Measurements from ENCODE around the gene UBE2E1. TPM values are rescaled to one million over a fixed set of nuclear protein-coding genes. Genes with fewer than 3 reads are reported as not detected.
"Not testable (repeated sequence)": the region's sequence is repeated elsewhere in the genome, so short reads cannot be mapped to it uniquely, and the experiment has no call there.

The UBE2E1 gene
- total RNA-seq, 2 donors from 2014 or later = 76.2 to 78.4 TPM

DNA sequence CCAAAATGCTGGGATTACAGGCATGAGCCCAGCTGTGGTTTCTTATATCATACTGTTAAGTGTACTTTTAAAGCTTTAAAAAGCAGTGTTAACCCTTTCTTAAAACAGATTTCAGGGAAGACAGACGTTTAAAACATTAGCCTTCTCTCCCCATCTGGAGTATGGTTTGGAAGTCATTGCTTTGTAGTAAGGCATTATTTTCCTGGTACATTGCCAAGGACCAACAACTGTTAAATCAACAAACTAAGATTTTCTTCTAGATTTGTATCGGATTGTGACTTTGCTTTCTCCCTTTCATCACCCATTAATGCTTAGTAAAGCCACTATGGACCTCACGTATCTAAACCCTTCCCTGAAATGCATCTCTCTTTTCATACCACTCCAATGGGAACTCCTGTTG, 50.5 kb downstream of the UBE2E1 start:
- no peak for DNase-seq
- Mint-ChIP-seq H3K9me3 (peaks cover 2 to 3% of the 10 kb centered on the region in 2 donors), H3K36me3 (ENCODE audit: insufficient read depth in 2 of 2) (peaks cover 9% of the 10 kb centered on the region in 2 donors), H3K4me1 (ENCODE audit: low read depth) (peaks cover 38% of the 10 kb centered on the region), H3K27me3 (ENCODE audit: low read depth) (no peaks in the 10 kb centered on the region), H3K4me3 (no peak overlapping the region), H3K27ac (no peak overlapping the region)
- no peak for ATAC-seq (replicated peaks in 1 of 2)

DNA sequence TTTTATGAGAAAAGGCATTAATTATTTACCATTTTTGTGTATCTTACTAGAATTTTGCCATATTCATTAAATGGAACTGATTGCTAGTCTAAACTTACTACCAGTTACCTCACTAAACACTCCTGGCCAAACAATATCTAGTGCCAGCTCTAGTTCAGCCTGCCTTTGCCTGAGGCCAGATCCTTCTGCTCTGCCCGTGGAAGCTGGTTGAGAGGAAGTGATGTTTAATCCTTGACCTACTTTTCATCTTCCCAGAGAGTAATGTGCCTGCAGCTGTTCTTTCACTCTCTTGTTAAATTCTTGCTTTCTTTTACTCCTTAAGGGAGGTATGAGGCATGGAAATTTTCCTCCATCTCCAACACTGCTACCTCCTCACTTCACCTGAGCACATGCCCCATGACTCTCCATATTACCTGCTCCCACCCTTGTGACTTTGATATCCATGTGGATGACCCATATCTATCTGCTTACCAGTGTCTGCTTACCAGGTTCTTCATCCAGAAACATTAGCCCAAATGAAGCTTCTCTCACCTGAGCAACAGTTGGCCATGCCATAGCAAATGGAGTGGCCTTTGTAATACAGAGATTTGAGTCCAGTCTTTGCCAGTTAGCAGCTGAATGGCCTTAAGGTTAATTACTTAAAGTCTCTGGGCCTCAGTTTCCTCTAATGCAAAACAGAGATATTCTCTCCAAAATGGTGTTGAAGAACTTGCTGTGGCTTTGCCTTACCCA, 53.4 kb downstream of the UBE2E1 start:
- H3K4me3 Mint-ChIP-seq = no peak overlapping the region
- H3K36me3 Mint-ChIP-seq (ENCODE audit: insufficient read depth in 2 of 2) = peaks cover 0 to 1% of the 10 kb centered on the region in 2 donors
- no peak overlapping the region for H3K27ac Mint-ChIP-seq
- no peaks in the 10 kb centered on the region for H3K27me3 Mint-ChIP-seq (ENCODE audit: low read depth)
- H3K9me3 Mint-ChIP-seq = no peaks in the 10 kb centered on the region
- ATAC-seq (replicated peaks in 1 of 2) = no peak
- DNase-seq = no peak
- peaks cover 48% of the 10 kb centered on the region for H3K4me1 Mint-ChIP-seq (ENCODE audit: low read depth)

DNA sequence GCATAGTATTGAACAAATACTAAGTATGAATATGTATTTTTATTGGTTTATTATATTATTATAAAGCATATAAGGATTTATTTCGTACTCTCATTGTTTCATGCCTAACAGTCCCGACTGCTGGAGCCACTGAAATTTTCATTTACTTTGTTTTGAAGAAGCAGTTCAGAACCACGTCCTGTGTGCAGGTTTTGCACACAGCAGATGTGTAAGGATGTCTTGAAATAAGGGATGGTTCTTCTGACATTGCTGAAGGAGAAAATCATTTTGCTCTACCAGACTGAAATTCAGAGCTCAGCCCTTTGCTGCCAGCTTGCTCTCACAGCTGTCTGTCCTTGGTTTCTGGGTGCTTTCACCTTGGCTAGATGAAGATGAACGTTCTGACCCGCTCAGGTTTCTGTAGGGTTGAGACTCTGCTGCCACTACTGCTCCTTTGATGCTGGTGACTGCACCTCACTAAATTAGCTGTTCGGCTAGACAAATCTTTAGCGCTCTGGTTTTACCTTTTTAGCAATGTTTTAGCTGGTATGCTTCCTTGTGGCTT, 54.2 kb downstream of the UBE2E1 start:
- Mint-ChIP-seq H3K9me3 (no peaks in the 10 kb centered on the region), H3K4me1 (ENCODE audit: low read depth) (peaks cover 48% of the 10 kb centered on the region), H3K4me3 (no peak overlapping the region), H3K27ac (no peak overlapping the region), H3K27me3 (ENCODE audit: low read depth) (no peaks in the 10 kb centered on the region), H3K36me3 (ENCODE audit: insufficient read depth in 2 of 2) (peaks cover 0 to 1% of the 10 kb centered on the region in 2 donors)
- DNase-seq = no peak
- no peak for ATAC-seq (replicated peaks in 1 of 2)

DNA sequence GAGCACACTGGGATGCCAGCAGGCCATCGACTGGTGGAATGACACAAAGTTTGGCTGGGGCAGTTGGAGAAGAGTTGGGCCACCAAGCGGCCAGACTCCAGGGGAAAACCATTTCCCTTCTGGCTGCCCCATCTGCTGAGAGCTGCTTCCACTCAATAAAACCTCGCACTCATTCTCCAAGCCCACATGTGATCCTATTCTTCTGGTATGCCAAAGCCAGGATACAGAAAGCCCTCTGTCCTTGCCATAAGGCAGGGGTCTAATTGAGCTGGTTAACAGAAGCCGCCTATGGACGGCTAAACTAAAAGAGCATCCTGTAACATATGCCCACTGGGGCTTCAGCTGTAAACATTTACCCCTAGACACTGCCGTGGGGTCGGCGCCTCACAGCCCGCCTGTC, 55.9 kb downstream of the UBE2E1 start:
- Mint-ChIP-seq H3K27me3 (ENCODE audit: low read depth) (no peaks in the 10 kb centered on the region), H3K9me3 (no peaks in the 10 kb centered on the region), H3K4me1 (ENCODE audit: low read depth) (peaks cover 46% of the 10 kb centered on the region), H3K27ac (no peak overlapping the region), H3K36me3 (ENCODE audit: insufficient read depth in 2 of 2) (peaks cover 0 to 1% of the 10 kb centered on the region in 2 donors), H3K4me3 (no peak overlapping the region)
- no peak for DNase-seq
- no peak for ATAC-seq (replicated peaks in 1 of 2)

DNA sequence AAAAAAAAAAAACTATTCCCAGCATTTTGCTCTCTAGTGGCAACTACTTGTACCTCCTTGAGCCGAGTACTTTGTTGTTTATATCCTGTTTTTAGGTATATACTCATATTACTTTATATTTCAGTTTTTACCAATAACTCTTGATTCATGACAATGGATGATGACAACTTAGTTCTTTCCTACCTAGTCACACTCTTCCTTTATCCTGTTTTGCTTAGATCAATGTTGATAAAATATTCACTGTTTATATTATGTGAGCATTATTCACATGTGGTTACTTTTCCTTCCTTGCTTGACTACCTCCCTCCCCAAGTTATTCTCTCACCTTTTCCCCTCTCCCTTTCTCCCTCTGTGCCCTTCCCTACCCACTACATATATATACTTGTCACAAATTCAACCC, 57.3 kb downstream of the UBE2E1 start:
- DNase-seq (no peak), ATAC-seq (replicated peaks in 1 of 2) (no peak)
- peaks cover 0 to 1% of the 10 kb centered on the region in 2 donors for H3K36me3 Mint-ChIP-seq (ENCODE audit: insufficient read depth in 2 of 2)
- peak overlapping the region; percentile 13 for H3K27ac Mint-ChIP-seq
- no peak overlapping the region for H3K4me3 Mint-ChIP-seq
- H3K27me3 Mint-ChIP-seq (ENCODE audit: low read depth) = no peaks in the 10 kb centered on the region
- H3K4me1 Mint-ChIP-seq (ENCODE audit: low read depth) = peaks cover 32% of the 10 kb centered on the region
- no peaks in the 10 kb centered on the region for H3K9me3 Mint-ChIP-seq

DNA sequence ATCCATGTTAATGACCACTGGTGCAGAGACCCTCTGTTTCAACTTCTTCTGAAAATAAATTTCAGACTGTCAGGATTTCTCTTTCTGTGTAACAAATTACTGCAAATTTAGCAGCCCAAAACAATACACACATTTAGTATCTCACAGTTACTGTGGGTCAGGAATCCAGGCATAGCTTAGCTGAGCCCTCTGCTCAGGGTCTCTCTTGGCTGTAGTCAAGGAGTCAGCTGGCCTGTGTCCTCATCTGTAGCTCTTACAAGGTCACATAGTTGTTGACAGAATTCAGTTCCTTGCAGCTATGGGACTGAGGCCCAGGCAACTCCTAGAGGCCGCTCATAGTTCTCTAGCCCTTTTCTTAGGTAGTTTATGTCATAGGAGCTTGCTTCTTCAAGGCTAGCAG, 59.2 kb downstream of the UBE2E1 start:
- H3K27ac Mint-ChIP-seq = no peak overlapping the region
- peaks cover 0 to 1% of the 10 kb centered on the region in 2 donors for H3K36me3 Mint-ChIP-seq (ENCODE audit: insufficient read depth in 2 of 2)
- ATAC-seq (replicated peaks in 1 of 2) = no peak
- H3K27me3 Mint-ChIP-seq (ENCODE audit: low read depth) = no peaks in the 10 kb centered on the region
- DNase-seq = no peak
- H3K9me3 Mint-ChIP-seq = no peaks in the 10 kb centered on the region
- H3K4me3 Mint-ChIP-seq = no peak overlapping the region
- H3K4me1 Mint-ChIP-seq (ENCODE audit: low read depth) = peaks cover 31% of the 10 kb centered on the region

DNA sequence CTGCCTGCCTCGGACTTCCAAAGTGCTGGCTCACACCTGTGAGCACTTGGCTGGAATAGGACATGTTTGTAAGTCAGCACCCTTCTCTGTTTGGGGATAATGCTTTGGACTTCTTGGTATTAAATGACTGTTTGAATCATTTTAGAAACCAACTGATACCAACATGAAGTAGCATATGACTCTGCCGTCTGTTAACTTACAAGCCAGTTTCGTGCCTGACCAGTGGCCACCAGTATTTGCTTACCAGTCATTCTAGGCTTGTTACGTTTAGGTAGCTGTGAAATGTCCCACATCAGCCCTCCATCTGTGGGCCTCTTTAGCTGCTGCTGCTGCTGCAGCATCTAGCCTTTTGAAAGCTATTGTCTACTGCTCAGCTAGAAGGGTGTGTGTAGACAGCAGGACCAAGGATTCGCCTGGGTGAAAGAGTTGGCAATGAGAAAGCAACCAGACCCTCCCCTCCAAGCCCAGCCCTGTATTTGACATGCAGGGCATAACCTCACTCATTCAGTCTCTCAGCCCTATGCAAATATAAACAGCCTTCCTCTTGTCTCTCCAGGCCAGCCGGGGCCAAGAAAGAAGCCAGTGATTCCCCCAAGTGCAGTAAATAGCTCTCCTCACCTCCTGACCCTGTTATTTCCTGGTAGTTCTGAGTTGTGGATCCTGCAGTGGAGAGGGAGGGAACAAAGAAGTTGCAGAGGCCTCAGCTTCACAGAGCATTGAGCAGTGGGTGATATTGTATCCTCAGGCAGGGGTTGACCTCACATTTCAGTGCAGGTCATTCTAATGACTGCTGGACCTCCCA, 60.0 kb downstream of the UBE2E1 start:
- no peak for ATAC-seq (replicated peaks in 1 of 2)
- Mint-ChIP-seq H3K4me1 (ENCODE audit: low read depth) (peaks cover 27% of the 10 kb centered on the region), H3K4me3 (no peak overlapping the region), H3K36me3 (ENCODE audit: insufficient read depth in 2 of 2) (peaks cover 0 to 1% of the 10 kb centered on the region in 2 donors), H3K27me3 (ENCODE audit: low read depth) (no peaks in the 10 kb centered on the region), H3K9me3 (no peaks in the 10 kb centered on the region), H3K27ac (no peak overlapping the region)
- no peak for DNase-seq

DNA sequence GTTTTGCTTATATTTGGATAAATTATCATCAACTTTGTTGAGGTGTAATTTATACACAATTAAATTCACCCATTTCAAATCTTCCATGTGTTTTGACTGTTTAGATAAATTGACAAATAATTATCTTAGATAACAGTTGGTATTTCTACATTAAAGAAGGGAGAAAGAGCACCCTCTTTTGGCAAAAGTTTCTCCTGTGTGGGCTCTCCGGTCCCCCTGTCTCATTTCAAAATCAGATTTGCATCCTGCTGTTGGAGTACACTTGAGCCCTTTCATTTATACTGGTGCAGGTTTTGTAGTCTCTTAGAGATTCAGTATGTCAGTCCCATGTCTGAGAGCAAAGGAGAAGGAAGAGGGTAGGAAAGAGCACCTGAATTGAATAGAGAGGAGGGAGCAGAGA, 61.6 kb downstream of the UBE2E1 start:
- no peak for ATAC-seq (replicated peaks in 1 of 2)
- Mint-ChIP-seq H3K4me3 (no peak overlapping the region), H3K27ac (no peak overlapping the region)

DNA sequence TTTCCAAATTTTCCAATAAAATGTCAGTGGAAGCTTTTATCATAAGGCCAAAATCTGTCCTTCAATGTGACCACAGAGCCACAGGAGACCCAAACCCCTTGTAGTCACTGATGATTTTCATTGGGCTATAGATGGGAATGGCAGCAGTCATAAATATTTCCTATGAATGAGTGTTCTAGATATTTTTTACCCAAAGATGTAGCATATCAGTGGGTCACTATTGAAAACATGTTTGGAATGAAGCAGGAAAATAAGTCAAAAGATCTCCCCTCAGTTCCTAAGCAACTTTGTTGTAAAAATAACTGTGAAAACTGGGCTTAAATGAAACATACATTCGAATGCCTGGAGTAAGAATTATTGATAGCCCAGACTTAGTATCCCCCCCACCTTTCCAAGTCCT, 62.1 kb downstream of the UBE2E1 start:
- no peak for ATAC-seq (replicated peaks in 1 of 2)
- Mint-ChIP-seq H3K27me3 (ENCODE audit: low read depth) (no peaks in the 10 kb centered on the region), H3K4me3 (no peak overlapping the region), H3K9me3 (no peaks in the 10 kb centered on the region), H3K36me3 (ENCODE audit: insufficient read depth in 2 of 2) (peaks cover 0 to 1% of the 10 kb centered on the region in 2 donors), H3K27ac (no peak overlapping the region), H3K4me1 (ENCODE audit: low read depth) (peaks cover 23% of the 10 kb centered on the region)
- no peak for DNase-seq

More for the DNA sequence above, 61.6 kb downstream of the UBE2E1 start:
- H3K36me3 Mint-ChIP-seq (ENCODE audit: insufficient read depth in 2 of 2) = peaks cover 0 to 1% of the 10 kb centered on the region in 2 donors
- no peaks in the 10 kb centered on the region for H3K9me3 Mint-ChIP-seq
- H3K4me1 Mint-ChIP-seq (ENCODE audit: low read depth) = peaks cover 27% of the 10 kb centered on the region
- DNase-seq = no peak
- no peaks in the 10 kb centered on the region for H3K27me3 Mint-ChIP-seq (ENCODE audit: low read depth)

DNA sequence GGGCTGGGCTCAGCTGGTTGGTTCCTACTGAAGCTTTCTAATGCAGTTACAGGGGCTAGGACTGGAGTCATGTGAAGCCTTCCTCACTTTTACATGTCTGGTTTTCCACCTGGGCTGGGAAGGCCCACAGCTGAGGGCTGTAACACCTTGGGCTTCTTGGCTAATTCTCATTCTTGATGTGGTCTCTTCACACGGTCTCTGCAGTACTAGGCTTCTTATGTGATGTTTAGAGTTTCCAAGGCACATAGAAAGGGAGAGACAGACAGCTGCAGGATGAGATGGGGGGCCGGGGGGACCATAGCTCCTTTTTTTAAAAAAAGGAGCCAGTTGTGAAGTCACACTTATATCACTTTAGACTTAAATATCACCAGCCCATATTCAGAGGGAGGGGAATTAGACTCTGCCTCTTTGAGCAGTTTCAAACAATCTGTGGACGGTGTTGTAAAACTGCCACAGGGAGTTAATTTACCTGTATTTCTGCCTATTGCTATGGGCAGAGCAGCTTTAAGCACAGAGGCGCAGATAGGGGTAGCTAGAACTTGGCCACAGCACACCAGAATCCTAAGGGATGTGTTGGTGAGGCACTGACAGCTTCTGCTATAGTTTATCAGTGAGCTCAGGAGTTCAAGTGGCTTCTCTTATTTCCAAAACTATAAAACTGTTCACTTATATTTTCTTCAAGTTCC, 64.4 kb downstream of the UBE2E1 start:
- DNase-seq (no peak), ATAC-seq (replicated peaks in 1 of 2) (no peak)
- no peak overlapping the region for H3K27ac Mint-ChIP-seq
- no peaks in the 10 kb centered on the region for H3K36me3 Mint-ChIP-seq (ENCODE audit: insufficient read depth in 2 of 2)
- H3K27me3 Mint-ChIP-seq (ENCODE audit: low read depth) = no peaks in the 10 kb centered on the region
- H3K9me3 Mint-ChIP-seq = no peaks in the 10 kb centered on the region
- no peak overlapping the region for H3K4me3 Mint-ChIP-seq
- H3K4me1 Mint-ChIP-seq (ENCODE audit: low read depth) = peaks cover 18% of the 10 kb centered on the region

DNA sequence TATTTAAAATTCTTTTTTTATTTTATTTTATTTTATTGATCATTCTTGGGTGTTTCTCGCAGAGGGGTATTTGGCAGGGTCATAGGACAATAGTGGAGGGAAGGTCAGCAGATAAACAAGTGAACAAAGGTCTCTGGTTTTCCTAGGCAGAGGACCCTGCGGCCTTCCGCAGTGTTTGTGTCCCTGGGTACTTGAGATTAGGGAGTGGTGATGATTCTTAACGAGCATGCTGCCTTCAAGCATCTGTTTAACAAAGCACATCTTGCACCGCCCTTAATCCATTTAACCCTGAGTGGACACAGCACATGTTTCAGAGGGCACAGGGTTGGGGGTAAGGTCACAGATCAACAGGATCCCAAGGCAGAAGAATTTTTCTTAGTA, 64.9 kb downstream of the UBE2E1 start:
- H3K9me3 Mint-ChIP-seq; H3K36me3 Mint-ChIP-seq (ENCODE audit: insufficient read depth in 2 of 2); H3K27ac Mint-ChIP-seq: not testable (repeated sequence)

DNA sequence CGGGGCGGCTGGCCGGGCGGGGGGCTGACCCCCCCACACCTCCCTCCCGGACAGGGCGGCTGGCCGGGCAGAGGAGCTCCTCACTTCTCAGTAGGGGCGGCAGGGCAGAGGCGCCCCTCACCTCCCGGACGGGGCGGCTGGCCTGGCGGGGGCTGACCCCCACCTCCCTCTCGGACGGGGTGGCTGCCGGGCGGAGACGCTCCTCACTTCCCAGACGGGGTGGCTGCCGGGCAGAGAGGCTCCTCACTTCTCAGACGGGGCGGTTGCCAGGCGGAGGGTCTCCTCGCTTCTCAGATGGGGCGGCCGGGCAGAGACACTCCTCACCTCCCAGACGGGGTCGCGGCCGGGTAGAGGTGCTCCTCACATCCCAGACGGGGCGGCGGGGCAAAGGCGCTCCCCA, 65.6 kb downstream of the UBE2E1 start:
- H3K9me3 Mint-ChIP-seq; ATAC-seq (replicated peaks in 1 of 2); H3K4me3 Mint-ChIP-seq; H3K36me3 Mint-ChIP-seq (ENCODE audit: insufficient read depth in 2 of 2); H3K27me3 Mint-ChIP-seq (ENCODE audit: low read depth); H3K27ac Mint-ChIP-seq; DNase-seq: not testable (repeated sequence)
- peaks cover 16% of the 10 kb centered on the region for H3K4me1 Mint-ChIP-seq (ENCODE audit: low read depth)

More for the DNA sequence above, 64.9 kb downstream of the UBE2E1 start:
- ATAC-seq (replicated peaks in 1 of 2); H3K27me3 Mint-ChIP-seq (ENCODE audit: low read depth); DNase-seq; H3K4me3 Mint-ChIP-seq: not testable (repeated sequence)
- peaks cover 18% of the 10 kb centered on the region for H3K4me1 Mint-ChIP-seq (ENCODE audit: low read depth)

DNA sequence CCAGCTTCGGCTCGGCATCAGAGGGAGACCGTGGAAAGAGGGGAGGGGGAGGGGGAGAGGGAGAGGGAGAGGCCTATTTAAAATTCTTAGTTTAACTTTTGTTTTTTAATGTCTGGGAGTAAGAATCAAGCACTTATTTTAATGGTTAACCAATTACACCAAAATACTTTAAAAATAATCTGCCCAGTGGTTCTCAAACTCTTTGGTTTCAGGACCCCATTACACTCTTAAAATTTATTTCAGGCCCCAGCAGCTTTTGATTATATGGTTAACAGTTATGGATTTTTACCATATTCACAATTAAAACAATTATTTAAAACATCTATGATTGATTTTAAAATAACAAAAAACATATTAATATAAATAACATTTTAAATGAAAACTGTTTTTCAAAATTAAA, 66.6 kb downstream of the UBE2E1 start:
- ATAC-seq (replicated peaks in 1 of 2) (no peak), DNase-seq (no peak)
- Mint-ChIP-seq H3K27me3 (ENCODE audit: low read depth) (no peaks in the 10 kb centered on the region), H3K27ac (no peak overlapping the region), H3K9me3 (no peaks in the 10 kb centered on the region), H3K36me3 (ENCODE audit: insufficient read depth in 2 of 2) (no peaks in the 10 kb centered on the region), H3K4me1 (ENCODE audit: low read depth) (peaks cover 19% of the 10 kb centered on the region), H3K4me3 (no peak overlapping the region)

Data from activated T-cell treated with anti-CD3 and anti-CD28 coated beads, Interleukin-2, amount 50 U/mL, for 72 hours (primary cell).